MM.1S (cell line): Measurements from ENCODE around the gene EP400.

ENCODE experiments used
- DNase-seq: peaks from one replicate; pipeline ENCODE4 v3.0.0-alpha.2; 2015
- H2AFZ ChIP-seq: fragments of 300-600 bp; sonication (generic); 2 replicates; pipeline ENCODE4 v1.6.0; 2016; ENCODE audit warnings: antibody characterized with exemption, low read length
- H3F3A ChIP-seq: fragments of 300-600 bp; sonication (generic); 2 replicates; pipeline ENCODE4 v1.6.1; 2016; ENCODE audit warnings: mild to moderate bottlenecking, antibody characterized with exemption, low read length, moderate library complexity, mixed read lengths; ENCODE audit not compliant: insufficient read depth
- H3K27ac ChIP-seq: fragments of 300-600 bp; sonication (generic); 2 replicates; pipeline ENCODE4 v1.5.1; 2016; ENCODE audit warnings: mild to moderate bottlenecking, low read length
- H3K27me3 ChIP-seq: fragments of 300-600 bp; sonication (generic); replicated peaks from 2 replicates; pipeline ENCODE4 v1.6.0; 2016; ENCODE audit warnings: low read length; ENCODE audit not compliant: insufficient read depth
- H3K36me3 ChIP-seq: fragments of 300-600 bp; sonication (generic); replicated peaks from 2 replicates; pipeline ENCODE4 v1.6.1; 2016; ENCODE audit warnings: mild to moderate bottlenecking, low read length, mixed read lengths; ENCODE audit not compliant: insufficient read depth
- H3K4me1 ChIP-seq: fragments of 300-600 bp; sonication (generic); 2 replicates; pipeline ENCODE4 v1.6.1; 2016; ENCODE audit warnings: low read length, mixed read lengths
- H3K4me2 ChIP-seq: fragments of 300-600 bp; sonication (generic); 2 replicates; pipeline ENCODE4 v1.6.0; 2016; ENCODE audit warnings: low read depth, low read length
- H3K4me3 ChIP-seq: fragments of 300-600 bp; sonication (generic); 2 replicates; pipeline ENCODE4 v1.5.1; 2016; ENCODE audit warnings: low read length, mixed read lengths
- H3K79me2 ChIP-seq: fragments of 300-600 bp; sonication (generic); 2 replicates; pipeline ENCODE4 v1.6.1; 2016; ENCODE audit warnings: mixed run types, low read length, mixed read lengths
- H3K9ac ChIP-seq: fragments of 300-600 bp; sonication (generic); 2 replicates; pipeline ENCODE4 v1.6.1; 2016; ENCODE audit warnings: low read length, mixed read lengths
- H3K9me2 ChIP-seq: fragments of 300-600 bp; sonication (generic); replicated peaks from 2 replicates; pipeline ENCODE4 v1.6.1; 2016; ENCODE audit warnings: mild to moderate bottlenecking, low read length, mixed read lengths; ENCODE audit not compliant: insufficient read depth
- H3K9me3 ChIP-seq: fragments of 300-600 bp; sonication (generic); replicated peaks from 2 replicates; pipeline ENCODE4 v1.6.1; 2016; ENCODE audit warnings: mild to moderate bottlenecking, low read length, mixed read lengths; ENCODE audit not compliant: insufficient read depth
- H4K20me1 ChIP-seq: fragments of 300-600 bp; sonication (generic); 2 replicates; pipeline ENCODE4 v1.6.1; 2016; ENCODE audit warnings: mild to moderate bottlenecking, low read length, moderate library complexity, mixed read lengths; ENCODE audit not compliant: insufficient read depth
- CTCF ChIP-seq: fragments of 300-600 bp; sonication (generic); IDR thresholded peaks from 2 replicates; pipeline ENCODE4 v1.5.1; 2016; ENCODE audit warnings: antibody characterized with exemption, low read length, mixed read lengths
- EZH2 ChIP-seq: fragments of 300-600 bp; sonication (generic); optimal IDR thresholded peaks from 2 replicates; pipeline ENCODE3; 2017; ENCODE audit warnings: low read depth, mild to moderate bottlenecking, antibody characterized with exemption, low read length, mixed read lengths
- EZH2phosphoT487 ChIP-seq: fragments of 300-600 bp; sonication (generic); IDR thresholded peaks from 2 replicates; pipeline ENCODE4 v1.6.1; 2018; ENCODE audit warnings: antibody characterized with exemption, low read length

The EP400 gene

GRCh38 chr12:132012919-132013568 lies 63.3 kb downstream of the EP400 start:
- no peak overlapping the region for H3K4me3 ChIP-seq
- no peak for DNase-seq
- H4K20me1 ChIP-seq, result no peaks in the 10 kb centered on the region
- no peaks in the 10 kb centered on the region for H3K27me3 ChIP-seq
- H3K79me2 ChIP-seq, result no peaks in the 10 kb centered on the region
- H3K4me2 ChIP-seq, result no peak overlapping the region
- H3K36me3 ChIP-seq, result no peaks in the 10 kb centered on the region
- H3K27ac ChIP-seq, result no peak overlapping the region
- no peaks in the 10 kb centered on the region for H3K9me2 ChIP-seq
- H3K9ac ChIP-seq, result no peak overlapping the region
- no peaks in the 10 kb centered on the region for H3K4me1 ChIP-seq
- H3F3A ChIP-seq, result no peaks in the 10 kb centered on the region
- TF ChIP-seq EZH2phosphoT487 (no peak), EZH2 (no peak), CTCF (no peak)
- H3K9me3 ChIP-seq, result no peaks in the 10 kb centered on the region
- no peak overlapping the region for H2AFZ ChIP-seq

- no peak overlapping the region for H3K9ac ChIP-seq
- no peak overlapping the region for H3K4me3 ChIP-seq
- TF ChIP-seq EZH2phosphoT487, result no peak
- TF ChIP-seq CTCF, result no peak
- TF ChIP-seq EZH2, result no peak
- no peak overlapping the region for H3K4me2 ChIP-seq
- H3K9me2 ChIP-seq, result no peaks in the 10 kb centered on the region
- no peak overlapping the region for H2AFZ ChIP-seq
- no peaks in the 10 kb centered on the region for H3K9me3 ChIP-seq
- H3K4me1 ChIP-seq, result no peaks in the 10 kb centered on the region
- no peaks in the 10 kb centered on the region for H3K27me3 ChIP-seq
- no peaks in the 10 kb centered on the region for H3K36me3 ChIP-seq
- H3F3A ChIP-seq, result no peaks in the 10 kb centered on the region
- DNase-seq, result no peak
- H4K20me1 ChIP-seq, result no peaks in the 10 kb centered on the region
- no peaks in the 10 kb centered on the region for H3K79me2 ChIP-seq
- H3K27ac ChIP-seq, result no peak overlapping the region
Observed at GRCh38 chr12:132014092-132014914, 64.6 kb downstream of the EP400 start.

- Histone ChIP-seq H3K9me3 (no peaks in the 10 kb centered on the region), H3K4me1 (no peaks in the 10 kb centered on the region), H3K4me2 (no peak overlapping the region), H3K79me2 (no peaks in the 10 kb centered on the region), H2AFZ (no peak overlapping the region), H4K20me1 (no peaks in the 10 kb centered on the region), H3K9ac (no peak overlapping the region), H3K9me2 (no peaks in the 10 kb centered on the region), H3K36me3 (no peaks in the 10 kb centered on the region), H3K4me3 (no peak overlapping the region), H3K27me3 (no peaks in the 10 kb centered on the region), H3K27ac (no peak overlapping the region), H3F3A (no peaks in the 10 kb centered on the region)
- no peak for DNase-seq
- no peak for TF ChIP-seq CTCF
Observed at GRCh38 chr12:132014915-132015280, 65.2 kb downstream of the EP400 start.
